GM13976 (cell line): ENCODE results near the gene CAMK1D.

ENCODE experiments used
- DNase-seq: peaks from one replicate; pipeline ENCODE4 v3.0.0; 2012; ENCODE audit warnings: low spot score
- CTCF ChIP-seq: IDR thresholded peaks from 2 replicates; pipeline ENCODE4 v1.5.1; 2012; ENCODE audit warnings: borderline replicate concordance, mild to moderate bottlenecking; ENCODE audit not compliant: insufficient read depth; ENCODE audit errors: extremely low read depth, missing control alignments, control extremely low read depth
- in situ Hi-C: fragments of 300-500 bp; cut with MboI; formaldehyde crosslinking; loops from one replicate; pipeline ENCODE4 v1.12.0; 2022; ENCODE audit warnings: low sequenced_read_pairs, mixed read lengths, inconsistent platforms; ENCODE audit not compliant: unreplicated experiment

CAMK1D gene

GRCh38 chr10:12589291-12589690 lies 239.9 kb downstream of the CAMK1D start:
- peak; percentile 41 for DNase-seq
- TF ChIP-seq CTCF = no peak
- in situ Hi-C loops = no loop called here

DNA sequence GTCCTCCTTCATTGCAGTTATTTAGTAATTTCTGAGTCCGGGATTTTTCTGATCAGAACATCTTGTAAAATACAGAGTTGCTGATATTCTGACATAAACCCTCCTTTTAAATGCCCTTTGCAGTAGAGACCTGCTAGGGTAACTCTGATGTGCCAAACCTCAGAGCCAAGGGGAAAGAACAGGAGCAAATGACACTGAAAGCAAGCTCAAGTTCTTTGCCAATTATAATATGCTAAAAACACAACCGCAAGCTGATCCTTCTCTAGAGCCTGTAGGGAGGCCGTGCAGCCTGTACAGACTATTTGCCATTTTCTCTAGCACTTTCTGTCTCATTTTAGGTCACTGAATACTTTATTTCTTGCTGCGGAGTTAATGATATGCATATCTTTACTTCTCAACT lies 240.4 kb downstream of the CAMK1D start:
- no peak for TF ChIP-seq CTCF
- DNase-seq = no peak
- in situ Hi-C loops = no loop called here

DNA sequence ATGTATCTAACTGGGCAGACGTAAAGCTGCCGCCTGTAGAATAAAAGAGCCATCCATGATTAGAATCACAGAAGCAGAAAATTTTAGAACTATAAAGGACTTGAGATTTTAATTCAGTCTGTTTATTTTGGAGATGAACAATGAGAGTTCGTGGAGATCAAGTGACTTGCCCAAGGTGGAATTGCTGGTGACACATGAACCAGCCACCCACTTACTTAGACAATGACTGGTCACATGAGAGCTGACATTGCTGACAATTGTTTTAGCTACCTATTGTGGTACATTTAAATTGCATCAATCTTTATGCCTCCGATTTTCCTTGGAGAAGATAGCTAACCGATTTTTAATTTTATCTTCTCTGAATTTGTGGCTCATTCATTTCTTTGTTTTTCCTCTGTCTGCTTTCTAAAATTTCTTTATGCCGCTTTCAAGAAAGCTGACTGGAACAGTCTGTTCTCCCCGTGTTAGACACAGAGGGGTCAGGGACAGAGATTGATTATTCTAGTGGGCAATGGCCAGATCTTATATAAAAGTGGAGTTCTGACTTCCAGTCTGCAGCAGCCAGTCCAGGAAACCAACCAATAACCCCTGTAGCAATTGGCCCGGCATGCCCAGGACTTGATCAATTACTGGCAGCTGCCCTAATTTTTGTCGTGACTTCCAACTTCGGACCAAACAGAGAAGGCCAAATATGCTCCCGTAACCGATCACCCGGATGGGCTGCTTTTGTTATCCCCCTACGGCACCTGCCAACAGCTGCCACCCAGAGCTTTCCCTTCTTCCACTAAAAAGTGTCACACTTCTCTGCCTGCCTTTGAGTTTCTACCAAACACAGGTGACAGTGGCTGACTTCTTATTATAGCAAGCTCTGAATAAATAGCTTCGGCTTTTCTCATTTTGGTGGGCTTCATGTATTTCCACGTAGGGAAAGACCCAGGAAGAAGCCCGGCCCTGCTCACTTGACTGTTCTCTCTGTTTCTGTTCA lies 241.6 kb downstream of the CAMK1D start:
- DNase-seq = no peak

GRCh38 chr10:12592967-12593366 lies 243.6 kb downstream of the CAMK1D start:
- TF ChIP-seq CTCF = no peak
- no peak for DNase-seq
- in situ Hi-C loops = no loop called here

More for the DNA sequence above, 241.6 kb downstream of the CAMK1D start:
- no peak for TF ChIP-seq CTCF
- in situ Hi-C loops = no loop called here

GRCh38 chr10:12594448-12594944 lies 245.1 kb downstream of the CAMK1D start:
- no peak for TF ChIP-seq CTCF
- peak; percentile 42 for DNase-seq
- in situ Hi-C loops = no loop called here

DNA sequence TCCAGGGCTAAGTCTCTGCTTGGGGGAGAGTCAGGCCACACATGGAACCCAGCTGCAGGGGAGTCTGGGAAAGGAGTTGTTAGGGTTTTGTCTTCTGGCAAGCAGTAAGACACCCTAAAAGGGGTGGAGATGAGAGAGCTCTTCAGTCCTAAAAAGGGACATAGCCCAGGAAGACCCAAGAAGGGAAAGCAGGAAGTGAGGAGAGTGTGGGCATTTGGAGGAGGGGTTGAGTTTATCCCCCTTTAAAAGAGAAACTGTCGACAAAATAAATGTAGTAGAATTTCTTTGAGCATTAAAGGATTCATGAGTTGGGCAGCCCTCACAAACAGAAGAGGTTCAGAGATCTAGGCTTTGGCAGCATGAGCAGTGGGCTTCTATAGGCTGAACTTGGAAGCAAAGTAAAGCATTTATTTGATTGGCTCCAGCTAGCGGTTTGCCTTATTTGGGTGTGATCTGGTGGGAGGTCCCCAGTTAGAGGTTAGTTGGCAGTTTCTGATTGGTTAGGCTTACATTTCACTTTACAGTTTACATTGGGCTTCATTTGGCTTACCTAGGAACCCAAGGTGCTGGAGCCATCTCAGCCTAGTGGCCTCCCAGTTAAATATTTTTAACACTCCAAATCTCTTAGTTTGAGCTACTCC lies 246.7 kb downstream of the CAMK1D start:
- in situ Hi-C loops = no loop called here
- TF ChIP-seq CTCF = no peak
- no peak for DNase-seq
